CD14-positive monocyte (primary cell): ENCODE results near the gene CALCOCO2. TPM values are rescaled to one million over a fixed set of nuclear protein-coding genes. Genes with fewer than 3 reads are reported as not detected.
A peak's percentile ranks its signal among the peaks of the same experiment; 100 is the strongest.

Experiments
- DNase-seq, 3 donors: peaks; one replicate each; pipeline ENCODE4 v3.0.0-alpha.2; 2011 to 2022
- H2AFZ ChIP-seq: 2 replicates; pipeline ENCODE4 v1.6.0; 2012; ENCODE audit warnings: mild to moderate bottlenecking, low read depth, low read length, inconsistent platforms; ENCODE audit not compliant: insufficient read depth, poor library complexity, severe bottlenecking
- H3K27ac ChIP-seq, 2 donors: 1 replicate in 1 of 2; 2 replicates in 1 of 2; pipeline ENCODE4 v1.5.1; 2012 to 2013; ENCODE audit warnings: low read length in 2 of 2, control low read depth in 1 of 2, inconsistent platforms in 1 of 2, low read depth in 1 of 2, mild to moderate bottlenecking in 1 of 2
- H3K27me3 ChIP-seq, 2 donors: one replicate each; pipeline versions ENCODE4 v1.6.0 to v1.6.1; 2011 to 2013; ENCODE audit warnings: low read length in 2 of 2; ENCODE audit not compliant: control insufficient read depth in 2 of 2, insufficient read depth in 2 of 2
- H3K36me3 ChIP-seq, 2 donors: replicated peaks in 1 of 2; 1 replicate in 1 of 2; 2 replicates in 1 of 2; pipeline versions ENCODE4 v1.5.1 to v1.6.1; 2012 to 2013; ENCODE audit warnings: low read length in 2 of 2, control low read depth in 1 of 2, inconsistent platforms in 1 of 2, mild to moderate bottlenecking in 1 of 2; ENCODE audit not compliant: insufficient read depth in 2 of 2, control insufficient read depth in 1 of 2
- H3K4me1 ChIP-seq, 2 donors: 1 replicate in 1 of 2; 2 replicates in 1 of 2; pipeline versions ENCODE4 v1.5.1 to v1.6.1; 2012 to 2013; ENCODE audit warnings: low read length in 2 of 2, control low read depth in 1 of 2, inconsistent platforms in 1 of 2, mild to moderate bottlenecking in 1 of 2, moderate library complexity in 1 of 2; ENCODE audit not compliant: insufficient read depth in 2 of 2, control insufficient read depth in 1 of 2
- H3K4me2 ChIP-seq: replicated peaks from 2 replicates; pipeline ENCODE3; 2012; ENCODE audit warnings: low read length, moderate library complexity, mild to moderate bottlenecking; ENCODE audit not compliant: poor library complexity, severe bottlenecking; ENCODE audit errors: extremely low read depth
- H3K4me3 ChIP-seq, 3 experiments: fragments of 200-600 bp in 1 of 3; sonication (generic) in 1 of 3; replicated peaks in 1 of 3; 1 replicate in 2 of 3; 2 replicates in 1 of 3; pipeline ENCODE4 v1.5.1; 2011 to 2013; ENCODE audit warnings: low read length in 3 of 3, mild to moderate bottlenecking in 3 of 3, control low read depth in 2 of 3, low read depth in 2 of 3, inconsistent platforms in 1 of 3, moderate library complexity in 1 of 3
- H3K79me2 ChIP-seq: 2 replicates; pipeline ENCODE4 v1.6.0; 2012; ENCODE audit warnings: mild to moderate bottlenecking, control low read depth, inconsistent platforms, low read length, moderate library complexity; ENCODE audit not compliant: insufficient read depth
- H3K9ac ChIP-seq: 2 replicates; pipeline ENCODE4 v1.6.0; 2017; ENCODE audit warnings: low read length, mild to moderate bottlenecking; ENCODE audit not compliant: insufficient read depth, poor library complexity, severe bottlenecking
- H3K9me3 ChIP-seq, 2 donors: replicated peaks in 1 of 2; 1 replicate in 1 of 2; 2 replicates in 1 of 2; pipeline versions ENCODE4 v1.5.1 to v1.6.1; 2012 to 2013; ENCODE audit warnings: low read length in 2 of 2, control low read depth in 1 of 2; ENCODE audit not compliant: control insufficient read depth in 1 of 2, insufficient read depth in 1 of 2
- H4K20me1 ChIP-seq: 2 replicates; pipeline ENCODE4 v1.6.0; 2012; ENCODE audit warnings: mild to moderate bottlenecking, low read length, control low read depth, moderate library complexity; ENCODE audit not compliant: insufficient read depth
- H3K27ac Mint-ChIP-seq, 7 donors: one replicate each; pipeline ENCODE4 v1.8.0; 2020; ENCODE audit warnings: mild to moderate bottlenecking in 7 of 7, mixed read lengths in 7 of 7, moderate library complexity in 6 of 7, inconsistent platforms in 2 of 7
- H3K27me3 Mint-ChIP-seq, 3 donors: one replicate each; pipeline ENCODE4 v1.8.0; 2021 to 2022; ENCODE audit warnings: low read depth in 3 of 3, mild to moderate bottlenecking in 3 of 3, mixed read lengths in 3 of 3, moderate library complexity in 3 of 3, inconsistent platforms in 1 of 3
- H3K36me3 Mint-ChIP-seq, 2 donors: one replicate each; pipeline ENCODE4 v1.8.0; 2020; ENCODE audit warnings: mixed read lengths in 2 of 2, inconsistent platforms in 1 of 2, mild to moderate bottlenecking in 1 of 2
- H3K4me1 Mint-ChIP-seq: one replicate; pipeline ENCODE4 v1.8.0; 2020; ENCODE audit warnings: mild to moderate bottlenecking, mixed read lengths
- H3K4me3 Mint-ChIP-seq, 2 donors: one replicate each; pipeline ENCODE4 v1.8.0; 2020; ENCODE audit warnings: mild to moderate bottlenecking in 2 of 2, mixed read lengths in 2 of 2, moderate library complexity in 1 of 2
- H3K9me3 Mint-ChIP-seq, 7 donors: one replicate each; pipeline ENCODE4 v1.8.0; 2020 to 2022; ENCODE audit warnings: mixed read lengths in 7 of 7, mild to moderate bottlenecking in 6 of 7, moderate library complexity in 6 of 7, inconsistent platforms in 2 of 7
- WGBS: methylation state at CpG from one replicate; pipeline ENCODE4 v1.1.5; 2013; ENCODE audit warnings: missing lambda C conversion rate; ENCODE audit not compliant: insufficient coverage; 5-methylcytosine and 5-hydroxymethylcytosine counted together
- intact Hi-C, 2 donors: fragments of 100-400 bp; cut with micrococcal nuclease; formaldehyde crosslinking; loops; one replicate each; pipeline versions ENCODE4 v1.15.0 to v1.15.1; 2023
- polyA plus RNA-seq, 3 donors: library from polyadenylated mRNA; depleted of rRNA in 1 of 3; unstranded in 2 of 3; stranded (reverse) in 1 of 3; fragments of 300-500 nt in 2 of 3; fragments of >200 nt in 1 of 3; fragmentation: Illumina TruSeq in 2 of 3; gene quantifications; 1 replicate in 2 of 3; 2 replicates in 1 of 3; pipeline ENCODE4 v1.2.3, GENCODE V29; 2012 to 2021
- TF ChIP-seq, protein P1 (sequence below): fragments of 200-600 bp; IDR thresholded peaks from one replicate; pipeline ENCODE4 v1.8.0; 2022; ENCODE audit warnings: antibody characterized with exemption, mild to moderate bottlenecking

CALCOCO2 gene
- polyA plus RNA-seq, 3 donors, result 87.5 to 280 (median 214) TPM

DNA sequence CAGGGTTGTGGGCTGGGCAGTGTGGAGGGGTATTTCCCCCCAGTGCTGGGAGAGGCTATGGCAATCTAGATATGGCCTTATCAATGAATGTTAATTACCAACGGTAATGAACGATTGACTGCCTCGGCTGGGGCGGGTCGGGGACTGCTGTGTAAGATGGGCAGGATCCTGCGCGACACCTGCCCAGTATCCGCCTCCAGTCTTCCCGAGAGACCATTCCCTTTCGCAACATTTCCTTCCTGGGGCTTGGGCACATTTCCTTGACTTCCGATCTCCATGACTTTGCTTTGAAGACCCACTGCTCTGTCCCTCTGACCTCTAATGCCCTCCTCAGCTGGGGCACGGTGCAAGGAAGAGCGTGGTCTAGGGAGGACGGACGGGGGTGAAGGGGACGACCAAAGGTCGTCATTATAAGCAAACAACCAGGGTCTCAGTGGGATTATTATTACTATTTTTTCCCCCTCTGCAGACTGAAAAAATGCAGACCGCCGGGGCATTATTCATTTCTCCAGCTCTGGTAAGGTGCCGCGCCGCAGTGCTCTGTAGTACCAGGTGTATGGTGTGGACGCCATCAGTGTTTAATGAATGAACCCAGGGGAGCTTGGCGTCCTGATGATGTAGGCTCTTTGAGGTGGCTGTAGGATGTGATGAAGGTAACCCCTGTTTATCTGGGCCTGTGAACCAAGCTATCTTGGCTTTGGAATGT, 62.3 kb downstream of the CALCOCO2 start:
- Mint-ChIP-seq H3K4me1 (peaks cover 20% of the 10 kb centered on the region), H3K27ac (peak overlapping the region; percentile 93 to 99 (median 95)), H3K36me3 (peaks cover 19 to 26% of the 10 kb centered on the region in 2 donors), H3K27me3 (peaks cover 0 to 4% (median 2%) of the 10 kb centered on the region in 3 donors), H3K4me3 (peak overlapping the region; percentile 94 to 100), H3K9me3 (peaks cover 0 to 2% (median 0%) of the 10 kb centered on the region in 7 donors)
- DNase-seq, result peak in 1 of 3 donors; percentile 39
- intact Hi-C loops, result loop anchor here in 1 of 2 donors (1.0 to 5.0 kb wide), 3 partner anchors 16 to 61 kb away; partner anchors contain the start of genes CALCOCO2, SNF8 and UBE2Z
- Histone ChIP-seq H3K27ac (peak overlapping the region; percentile 50 to 85), H3K9ac (peak overlapping the region; percentile 65), H3K4me2 (peak overlapping the region; percentile 93), H3K79me2 (peaks cover 18% of the 10 kb centered on the region), H4K20me1 (no peaks in the 10 kb centered on the region), H3K4me3 (peak overlapping the region; percentile 68 to 82 (median 71)), H3K36me3 (peaks cover 17 to 37% of the 10 kb centered on the region in 2 donors), H2AFZ (peak overlapping the region; percentile 87), H3K4me1 (peaks cover 17 to 25% of the 10 kb centered on the region in 2 donors), H3K27me3 (no peaks in the 10 kb centered on the region), H3K9me3 (no peaks in the 10 kb centered on the region)
- 2% methylated on average over 12 of the region's 24 CpGs for WGBS
- TF ChIP-seq, protein P1, sequence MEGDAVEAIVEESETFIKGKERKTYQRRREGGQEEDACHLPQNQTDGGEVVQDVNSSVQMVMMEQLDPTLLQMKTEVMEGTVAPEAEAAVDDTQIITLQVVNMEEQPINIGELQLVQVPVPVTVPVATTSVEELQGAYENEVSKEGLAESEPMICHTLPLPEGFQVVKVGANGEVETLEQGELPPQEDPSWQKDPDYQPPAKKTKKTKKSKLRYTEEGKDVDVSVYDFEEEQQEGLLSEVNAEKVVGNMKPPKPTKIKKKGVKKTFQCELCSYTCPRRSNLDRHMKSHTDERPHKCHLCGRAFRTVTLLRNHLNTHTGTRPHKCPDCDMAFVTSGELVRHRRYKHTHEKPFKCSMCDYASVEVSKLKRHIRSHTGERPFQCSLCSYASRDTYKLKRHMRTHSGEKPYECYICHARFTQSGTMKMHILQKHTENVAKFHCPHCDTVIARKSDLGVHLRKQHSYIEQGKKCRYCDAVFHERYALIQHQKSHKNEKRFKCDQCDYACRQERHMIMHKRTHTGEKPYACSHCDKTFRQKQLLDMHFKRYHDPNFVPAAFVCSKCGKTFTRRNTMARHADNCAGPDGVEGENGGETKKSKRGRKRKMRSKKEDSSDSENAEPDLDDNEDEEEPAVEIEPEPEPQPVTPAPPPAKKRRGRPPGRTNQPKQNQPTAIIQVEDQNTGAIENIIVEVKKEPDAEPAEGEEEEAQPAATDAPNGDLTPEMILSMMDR, result no peak

- TF ChIP-seq, protein P1, result no peak
- intact Hi-C loops, result loop anchor here in 1 of 2 donors (2.0 to 5.0 kb wide), 2 partner anchors 15 to 62 kb away; partner anchors contain the start of genes CALCOCO2 and UBE2Z
- Histone ChIP-seq H3K36me3 (peaks cover 17 to 41% of the 10 kb centered on the region in 2 donors), H2AFZ (peak overlapping the region; percentile 87), H4K20me1 (no peaks in the 10 kb centered on the region), H3K4me1 (peaks cover 17 to 25% of the 10 kb centered on the region in 2 donors), H3K4me3 (peak overlapping the region in 2 of 3 experiments; percentile 68 to 82), H3K27ac (no peak overlapping the region), H3K9me3 (no peaks in the 10 kb centered on the region), H3K27me3 (no peaks in the 10 kb centered on the region), H3K79me2 (peaks cover 18% of the 10 kb centered on the region), H3K9ac (no peak overlapping the region), H3K4me2 (peak overlapping the region; percentile 93)
- DNase-seq, result no peak
- Mint-ChIP-seq H3K36me3 (peaks cover 19 to 32% of the 10 kb centered on the region in 2 donors), H3K4me3 (peak overlapping the region; percentile 94 to 100), H3K27ac (peak overlapping the region in 4 of 7 donors; percentile 3 to 99 (median 95)), H3K27me3 (peaks cover 0 to 4% (median 2%) of the 10 kb centered on the region in 3 donors), H3K4me1 (peaks cover 20% of the 10 kb centered on the region), H3K9me3 (peaks cover 0 to 2% (median 0%) of the 10 kb centered on the region in 7 donors)
- 0% methylated on average over 1 of the region's 5 CpGs for WGBS
Measured at GRCh38 chr17:48893646-48894508, 63.0 kb downstream of the CALCOCO2 start.
